Measurements from ENCODE around the gene SPIB. TPM values are rescaled to one million over a fixed set of nuclear protein-coding genes. Genes with fewer than 3 reads are reported as not detected.

SPIB gene
- total RNA-seq, 1 donor from 2014 or later: 0.12 TPM

- H3K27ac ChIP-seq: no peak overlapping the region
- H3K36me3 ChIP-seq: peaks cover 20% of the 10 kb centered on the region
- intact Hi-C loops (cut with DNase I): no loop called here
- H3K4me1 ChIP-seq: no peaks in the 10 kb centered on the region
- no peaks in the 10 kb centered on the region for H3K9me3 ChIP-seq
- ATAC-seq (no peak), DNase-seq (no peak)
- H3K4me3 ChIP-seq: no peak overlapping the region
- H3K27me3 ChIP-seq (ENCODE audit: low read depth): peaks cover under 1% of the 10 kb centered on the region
- no peak for TF ChIP-seq CTCF (IDR thresholded peaks at IDR 0.05)
Observed at GRCh38 chr19:50412419-50412818, 6.3 kb upstream of the SPIB start.

GRCh38 chr19:50413096-50413495, 5.6 kb upstream of the SPIB start:
- TF ChIP-seq CTCF (IDR thresholded peaks at IDR 0.05): no peak
- no peak for ATAC-seq
- peaks cover 8% of the 10 kb centered on the region for H3K27me3 ChIP-seq (ENCODE audit: low read depth)
- H3K4me1 ChIP-seq: no peaks in the 10 kb centered on the region
- no peaks in the 10 kb centered on the region for H3K9me3 ChIP-seq
- H3K4me3 ChIP-seq: no peak overlapping the region
- intact Hi-C loops (cut with DNase I): no loop called here
- H3K36me3 ChIP-seq: peaks cover 19% of the 10 kb centered on the region
- no peak overlapping the region for H3K27ac ChIP-seq
- DNase-seq: no peak

- H3K4me3 ChIP-seq: no peak overlapping the region
- TF ChIP-seq CTCF (IDR thresholded peaks at IDR 0.05): no peak
- DNase-seq: no peak
Observed at GRCh38 chr19:50413531-50413930, 5.2 kb upstream of the SPIB start.

GRCh38 chr19:50414864-50415660, 3.7 kb upstream of the SPIB start:
- intact Hi-C loops (cut with DNase I): no loop called here
- DNase-seq (peak; percentile 90), ATAC-seq (peak; percentile 89 to 91)
- Histone ChIP-seq H3K36me3 (no peaks in the 10 kb centered on the region), H3K27me3 (ENCODE audit: low read depth) (peaks cover 27% of the 10 kb centered on the region), H3K27ac (no peak overlapping the region), H3K9me3 (no peaks in the 10 kb centered on the region), H3K4me1 (no peaks in the 10 kb centered on the region), H3K4me3 (no peak overlapping the region)
- peak; percentile 91 for TF ChIP-seq CTCF (IDR thresholded peaks at IDR 0.05)

More at GRCh38 chr19:50413531-50413930, 5.2 kb upstream of the SPIB start:
- no peaks in the 10 kb centered on the region for H3K9me3 ChIP-seq
- ATAC-seq: no peak
- no peak overlapping the region for H3K27ac ChIP-seq
- H3K4me1 ChIP-seq: no peaks in the 10 kb centered on the region
- intact Hi-C loops (cut with DNase I): no loop called here
- peaks cover 12% of the 10 kb centered on the region for H3K27me3 ChIP-seq (ENCODE audit: low read depth)
- peaks cover 15% of the 10 kb centered on the region for H3K36me3 ChIP-seq

- no peak overlapping the region for H3K4me3 ChIP-seq
- peaks cover 30% of the 10 kb centered on the region for H3K27me3 ChIP-seq (ENCODE audit: low read depth)
- ATAC-seq (peak; percentile 47 to 68), DNase-seq (peak; percentile 79)
- intact Hi-C loops (cut with DNase I): no loop called here
- TF ChIP-seq CTCF (IDR thresholded peaks at IDR 0.05): no peak
- H3K36me3 ChIP-seq: no peaks in the 10 kb centered on the region
- H3K27ac ChIP-seq: no peak overlapping the region
- H3K9me3 ChIP-seq: no peaks in the 10 kb centered on the region
- no peaks in the 10 kb centered on the region for H3K4me1 ChIP-seq
Observed at GRCh38 chr19:50415661-50416033, 3.1 kb upstream of the SPIB start.
